ENCODE results near the gene TGM5.
"Not testable (repeated sequence)": the region's sequence is repeated elsewhere in the genome, so short reads cannot be mapped to it uniquely, and the experiment has no call there.

The TGM5 gene

GRCh38 chr15:43274136-43274535 is 7.4 kb upstream of the TGM5 start:
- no peak for DNase-seq

- no peak for DNase-seq
Measured at GRCh38 chr15:43273243-43273642, 6.5 kb upstream of the TGM5 start.

- DNase-seq, result not testable (repeated sequence)
Measured at GRCh38 chr15:43271908-43272307, 5.2 kb upstream of the TGM5 start.

GRCh38 chr15:43270676-43271306 is 4.1 kb upstream of the TGM5 start:
- DNase-seq, result no peak

- no peak for DNase-seq
Measured at GRCh38 chr15:43270113-43270665, 3.5 kb upstream of the TGM5 start.

GRCh38 chr15:43268111-43269105 is 1.7 kb upstream of the TGM5 start:
- DNase-seq, result no peak

- DNase-seq, result no peak
Measured at GRCh38 chr15:43267439-43267838, 711 bp upstream of the TGM5 start.

GRCh38 chr15:43266386-43266785 is 342 bp downstream of the TGM5 start:
- DNase-seq, result no peak

GRCh38 chr15:43260011-43260615 is 6.6 kb downstream of the TGM5 start:
- no peak for DNase-seq

- DNase-seq, result no peak
Measured at GRCh38 chr15:43258781-43259180, 7.9 kb downstream of the TGM5 start.

GRCh38 chr15:43256341-43256740 is 10.4 kb downstream of the TGM5 start:
- no peak for DNase-seq

- no peak for DNase-seq
Measured at GRCh38 chr15:43255376-43255775, 11.4 kb downstream of the TGM5 start.

GRCh38 chr15:43253431-43254403 is 13.0 kb downstream of the TGM5 start:
- no peak for DNase-seq

- no peak for DNase-seq
Measured at GRCh38 chr15:43251871-43252250, 14.9 kb downstream of the TGM5 start.

- no peak for DNase-seq
Measured at GRCh38 chr15:43251185-43251870, 15.4 kb downstream of the TGM5 start.

GRCh38 chr15:43250785-43251184 is 15.9 kb downstream of the TGM5 start:
- no peak for DNase-seq

- DNase-seq, result no peak
Measured at GRCh38 chr15:43249699-43250203, 17.0 kb downstream of the TGM5 start.

GRCh38 chr15:43249236-43249635 is 17.5 kb downstream of the TGM5 start:
- DNase-seq, result no peak

GRCh38 chr15:43246261-43246774 is 20.4 kb downstream of the TGM5 start:
- no peak for DNase-seq

- no peak for DNase-seq
Measured at GRCh38 chr15:43244092-43244491, 22.6 kb downstream of the TGM5 start.

- no peak for DNase-seq
Measured at GRCh38 chr15:43243020-43243645, 23.6 kb downstream of the TGM5 start.

Measured in effector CD8-positive, alpha-beta T cell (primary cell).